ENCODE results near the gene CCL23.

- TF ChIP-seq POLR2AphosphoS5 (IDR thresholded peaks at IDR 0.05), result no peak
- TF ChIP-seq, protein P1, sequence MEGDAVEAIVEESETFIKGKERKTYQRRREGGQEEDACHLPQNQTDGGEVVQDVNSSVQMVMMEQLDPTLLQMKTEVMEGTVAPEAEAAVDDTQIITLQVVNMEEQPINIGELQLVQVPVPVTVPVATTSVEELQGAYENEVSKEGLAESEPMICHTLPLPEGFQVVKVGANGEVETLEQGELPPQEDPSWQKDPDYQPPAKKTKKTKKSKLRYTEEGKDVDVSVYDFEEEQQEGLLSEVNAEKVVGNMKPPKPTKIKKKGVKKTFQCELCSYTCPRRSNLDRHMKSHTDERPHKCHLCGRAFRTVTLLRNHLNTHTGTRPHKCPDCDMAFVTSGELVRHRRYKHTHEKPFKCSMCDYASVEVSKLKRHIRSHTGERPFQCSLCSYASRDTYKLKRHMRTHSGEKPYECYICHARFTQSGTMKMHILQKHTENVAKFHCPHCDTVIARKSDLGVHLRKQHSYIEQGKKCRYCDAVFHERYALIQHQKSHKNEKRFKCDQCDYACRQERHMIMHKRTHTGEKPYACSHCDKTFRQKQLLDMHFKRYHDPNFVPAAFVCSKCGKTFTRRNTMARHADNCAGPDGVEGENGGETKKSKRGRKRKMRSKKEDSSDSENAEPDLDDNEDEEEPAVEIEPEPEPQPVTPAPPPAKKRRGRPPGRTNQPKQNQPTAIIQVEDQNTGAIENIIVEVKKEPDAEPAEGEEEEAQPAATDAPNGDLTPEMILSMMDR (IDR thresholded peaks at IDR 0.05 in 8 of 11, conservative IDR thresholded peaks at IDR 0.05 in 3 of 11), result no peak
Observed at GRCh38 chr17:36063786-36064541, 46.2 kb upstream of the CCL23 start, which contains the start of gene CCL18.

Data from spleen (tissue), 7 donors.